Heart left ventricle (tissue), 13 donors: Measurements from ENCODE around the gene SYN1.

ENCODE experiments used
- CTCF ChIP-seq, 12 donors: fragments of 200-600 bp; sonication (generic) in 4 of 12; IDR thresholded peaks; one replicate each; pipeline versions ENCODE4 v1.5.0 to v1.8.0; 2018 to 2022; ENCODE audit warnings: antibody characterized with exemption in 12 of 12, mild to moderate bottlenecking in 5 of 12
- POLR2A ChIP-seq, 2 donors: fragments of 450-650 bp; IDR thresholded peaks; one replicate each; pipeline ENCODE4 v1.6.1; 2017; ENCODE audit warnings: antibody characterized with exemption in 2 of 2, mild to moderate bottlenecking in 2 of 2, moderate library complexity in 2 of 2
- donor health status: ischemic (EF 13 %, LVEDD 7.1; RV severe dilation, severe dysfunction).
- donor health status: DM: no; HTN: yes; CAD: no.
- donor health status: DM: no; HTN: no; CAD: no.
- donor health status: ischemic (EF 25% LVEDD 6.9; RV normal size, moderate dysfunction).
- donor health status: ischemic (EF 25% LVEDD 5.7; RV mildly dilated, moderate dysfunction).
- donor health status: ischemic (EF 35%, LVEDD 5.7; RV mildly dilated, moderate dysfunction).
- donor health status: nonischemic (EF 11% LVEDD 7.7; RV severe dilation, severe dysfunction).
- donor health status: DM: yes; HTN: yes; CAD: no.
- donor health status: PGD.
- donor health status: ischemic (EF 29% LVEDD 5.4; RV normal size, mild dysfunction).
- donor health status: nonischemic (EF 23%, LVEDD 6.1; RV moderate dilation, normal function).

GRCh38 chrX:47573341-47574075 lies 46.1 kb downstream of the SYN1 start:
- TF ChIP-seq CTCF (IDR thresholded peaks at IDR 0.05) (no peak), POLR2A (IDR thresholded peaks at IDR 0.05) (no peak)
